ENCODE measurements around the gene SIRT6.

DNA sequence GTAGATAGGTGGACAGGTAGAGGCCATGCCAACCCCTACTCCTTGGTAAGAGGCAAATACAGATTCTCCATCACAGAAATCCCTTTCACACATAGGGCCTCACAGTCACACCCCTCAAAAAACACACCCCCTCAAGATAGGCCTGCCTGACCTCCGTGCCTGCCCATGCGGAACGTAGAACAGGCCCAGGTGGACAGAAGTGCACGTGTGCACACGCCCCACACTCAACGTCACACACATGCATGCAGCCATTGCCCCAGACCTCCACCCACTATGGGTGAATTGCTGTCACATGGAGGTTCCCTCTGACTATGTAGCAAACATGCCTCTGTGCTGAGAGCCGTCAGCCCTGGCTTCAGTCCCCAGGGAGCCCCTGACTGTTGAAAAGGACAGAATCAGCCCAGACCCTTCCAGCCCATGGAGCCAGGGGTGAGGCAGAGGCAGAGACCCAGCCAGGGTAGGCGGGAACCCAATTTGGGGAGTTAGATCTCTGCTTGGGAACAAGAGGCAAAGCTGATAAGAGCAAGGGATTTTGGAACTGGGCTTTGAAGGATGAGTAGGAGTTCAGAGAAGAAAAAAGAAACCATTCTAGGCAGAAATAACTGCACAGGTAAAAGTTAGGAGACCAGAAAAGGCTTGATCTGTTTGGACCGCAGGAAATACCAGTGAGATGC lies 3.2 kb upstream of the SIRT6 start:
- no peak for TF ChIP-seq CTCF (conservative IDR thresholded peaks at IDR 0.05 in 1 of 2, IDR thresholded peaks at IDR 0.05 in 1 of 2; ENCODE audit: low read depth in 1 of 2, low read length in 2 of 2)
- TF ChIP-seq EZH2 (IDR thresholded peaks at IDR 0.05; ENCODE audit: low read length, missing control alignments): no peak

All from fibroblast of lung (primary cell).